Natural killer cell treated with Interleukin-12 subunit alpha and Interleukin-12 subunit beta and Interleukin-15 and Interleukin-18, amount 100 ng/mL, for 72 hours (primary cell): ENCODE measurements around the gene WNT11. TPM values are rescaled to one million over a fixed set of nuclear protein-coding genes. Genes with fewer than 3 reads are reported as not detected.

Experiments
- ATAC-seq, 2 donors: fragments of 150-1000 bp; cut with Tn5 transposase in 1 of 2; sonication (Bioruptor Pico), chemical (Tn5 transposase) in 1 of 2; 2 replicates each; pipeline ENCODE4 v1.10.0; 2021
- DNase-seq: peaks from one replicate; pipeline ENCODE4 v3.0.0; 2022; ENCODE audit warnings: low spot score
- H3K27ac Mint-ChIP-seq, 2 donors: 1 replicate in 1 of 2; 2 replicates in 1 of 2; pipeline ENCODE4 v1.8.0; 2022; ENCODE audit warnings: mixed read lengths in 2 of 2, mild to moderate bottlenecking in 1 of 2, moderate library complexity in 1 of 2
- H3K27me3 Mint-ChIP-seq, 2 donors: 1 replicate in 1 of 2; 2 replicates in 1 of 2; pipeline ENCODE4 v1.8.0; 2022; ENCODE audit warnings: mixed read lengths in 2 of 2
- H3K36me3 Mint-ChIP-seq: one replicate; pipeline ENCODE4 v1.8.0; 2022; ENCODE audit warnings: mixed read lengths
- H3K4me1 Mint-ChIP-seq, 2 donors: 1 replicate in 1 of 2; 2 replicates in 1 of 2; pipeline ENCODE4 v1.8.0; 2022; ENCODE audit warnings: low read depth in 2 of 2, mixed read lengths in 2 of 2, mild to moderate bottlenecking in 1 of 2
- H3K4me3 Mint-ChIP-seq: one replicate; pipeline ENCODE4 v1.8.0; 2022; ENCODE audit warnings: mixed read lengths
- H3K9me3 Mint-ChIP-seq: 2 replicates; pipeline ENCODE4 v1.8.0; 2022; ENCODE audit warnings: mixed read lengths
- total RNA-seq, 2 donors: library from RNA; stranded (reverse); gene quantifications; one replicate each; pipeline ENCODE4 v1.2.3, GENCODE V29; 2022

The WNT11 gene
- total RNA-seq, result 1 to 10 TPM in 1 of 2 donors, under 1 TPM in 1; 0.57 to 1.7 TPM

- Mint-ChIP-seq H3K4me3 (peak within 1 kb of the TSS; percentile 86), H3K36me3 (no peaks in the 10 kb centered on the region), H3K27ac (peak within 1 kb of the TSS in 1 of 2 donors; percentile 59), H3K9me3 (no peaks in the 10 kb centered on the region), H3K4me1 (peaks cover 15 to 18% of the 10 kb centered on the region in 2 donors), H3K27me3 (peaks cover 26 to 28% of the 10 kb centered on the region in 2 donors)
- ATAC-seq (peak; percentile 36 to 59), DNase-seq (peak; percentile 66)
These were observed at the start of gene WNT11 for GRCh38 chr11:76206327-76207081. Gene WNT11, minus strand, starts transcription at chr11:76206502. Its CDS starts 95 bp downstream, at chr11:76206407.

- DNase-seq (no peak), ATAC-seq (no peak)
- no peak overlapping the region for H3K4me3 Mint-ChIP-seq
- no peaks in the 10 kb centered on the region for H3K36me3 Mint-ChIP-seq
- peaks cover 0 to 2% of the 10 kb centered on the region in 2 donors for H3K4me1 Mint-ChIP-seq
- no peaks in the 10 kb centered on the region for H3K9me3 Mint-ChIP-seq
- H3K27ac Mint-ChIP-seq, result no peak overlapping the region
- peaks cover 6 to 7% of the 10 kb centered on the region in 2 donors for H3K27me3 Mint-ChIP-seq
These were observed 47.1 kb upstream of the WNT11 start for GRCh38 chr11:76253416-76253815.

GRCh38 chr11:76252631-76253070 is 46.3 kb upstream of the WNT11 start:
- no peak overlapping the region for H3K27ac Mint-ChIP-seq
- H3K27me3 Mint-ChIP-seq, result peaks cover 7 to 8% of the 10 kb centered on the region in 2 donors
- peaks cover 0 to 2% of the 10 kb centered on the region in 2 donors for H3K4me1 Mint-ChIP-seq
- no peaks in the 10 kb centered on the region for H3K9me3 Mint-ChIP-seq
- DNase-seq (no peak), ATAC-seq (no peak)
- H3K4me3 Mint-ChIP-seq, result no peak overlapping the region
- H3K36me3 Mint-ChIP-seq, result no peaks in the 10 kb centered on the region

GRCh38 chr11:76251576-76251975 is 45.3 kb upstream of the WNT11 start:
- no peak overlapping the region for H3K4me3 Mint-ChIP-seq
- peaks cover 7 to 8% of the 10 kb centered on the region in 2 donors for H3K27me3 Mint-ChIP-seq
- no peak overlapping the region for H3K27ac Mint-ChIP-seq

GRCh38 chr11:76251226-76251575 is 44.9 kb upstream of the WNT11 start:
- H3K4me3 Mint-ChIP-seq, result no peak overlapping the region

More at GRCh38 chr11:76251576-76251975, 45.3 kb upstream of the WNT11 start:
- Mint-ChIP-seq H3K9me3 (no peaks in the 10 kb centered on the region), H3K36me3 (no peaks in the 10 kb centered on the region), H3K4me1 (peaks cover 0 to 2% of the 10 kb centered on the region in 2 donors)
- DNase-seq (no peak), ATAC-seq (no peak)

GRCh38 chr11:76250520-76251225 is 44.4 kb upstream of the WNT11 start:
- peaks cover 0 to 2% of the 10 kb centered on the region in 2 donors for H3K4me1 Mint-ChIP-seq
- no peaks in the 10 kb centered on the region for H3K36me3 Mint-ChIP-seq
- H3K9me3 Mint-ChIP-seq, result no peaks in the 10 kb centered on the region
- peaks cover 7 to 8% of the 10 kb centered on the region in 2 donors for H3K27me3 Mint-ChIP-seq
- H3K27ac Mint-ChIP-seq, result no peak overlapping the region
- DNase-seq, result no peak
- no peak overlapping the region for H3K4me3 Mint-ChIP-seq
- ATAC-seq, result no peak

More at GRCh38 chr11:76251226-76251575, 44.9 kb upstream of the WNT11 start:
- Mint-ChIP-seq H3K4me1 (peaks cover 0 to 2% of the 10 kb centered on the region in 2 donors), H3K27me3 (peaks cover 7 to 8% of the 10 kb centered on the region in 2 donors), H3K27ac (no peak overlapping the region), H3K9me3 (no peaks in the 10 kb centered on the region), H3K36me3 (no peaks in the 10 kb centered on the region)
- DNase-seq (no peak), ATAC-seq (no peak)

- DNase-seq, result no peak
- Mint-ChIP-seq H3K4me1 (peaks cover 0 to 2% of the 10 kb centered on the region in 2 donors), H3K27me3 (peaks cover 7 to 8% of the 10 kb centered on the region in 2 donors), H3K9me3 (no peaks in the 10 kb centered on the region), H3K4me3 (no peak overlapping the region), H3K36me3 (no peaks in the 10 kb centered on the region), H3K27ac (no peak overlapping the region)
- ATAC-seq, result no peak
These were observed 43.0 kb upstream of the WNT11 start for GRCh38 chr11:76249195-76249741.

- Mint-ChIP-seq H3K27me3 (peaks cover 5 to 8% of the 10 kb centered on the region in 2 donors), H3K4me3 (no peak overlapping the region), H3K27ac (no peak overlapping the region), H3K36me3 (no peaks in the 10 kb centered on the region), H3K4me1 (no peaks in the 10 kb centered on the region), H3K9me3 (no peaks in the 10 kb centered on the region)
- no peak for ATAC-seq
- no peak for DNase-seq
These were observed 41.9 kb upstream of the WNT11 start for GRCh38 chr11:76248210-76248609.

- ATAC-seq (no peak), DNase-seq (no peak)
- H3K9me3 Mint-ChIP-seq, result no peaks in the 10 kb centered on the region
- H3K4me3 Mint-ChIP-seq, result no peak overlapping the region
- no peaks in the 10 kb centered on the region for H3K4me1 Mint-ChIP-seq
- no peak overlapping the region for H3K27ac Mint-ChIP-seq
- no peaks in the 10 kb centered on the region for H3K36me3 Mint-ChIP-seq
- peaks cover 0 to 5% of the 10 kb centered on the region in 2 donors for H3K27me3 Mint-ChIP-seq
These were observed 40.8 kb upstream of the WNT11 start for GRCh38 chr11:76247091-76247490.

GRCh38 chr11:76246271-76246933 is 40.1 kb upstream of the WNT11 start:
- no peak for DNase-seq
- Mint-ChIP-seq H3K27me3 (peaks cover 0 to 2% of the 10 kb centered on the region in 2 donors), H3K36me3 (no peaks in the 10 kb centered on the region), H3K9me3 (no peaks in the 10 kb centered on the region), H3K4me1 (no peaks in the 10 kb centered on the region), H3K4me3 (no peak overlapping the region), H3K27ac (no peak overlapping the region)
- no peak for ATAC-seq

- H3K9me3 Mint-ChIP-seq, result no peaks in the 10 kb centered on the region
- peaks cover under 1 to 2% of the 10 kb centered on the region in 2 donors for H3K27me3 Mint-ChIP-seq
- H3K4me1 Mint-ChIP-seq, result no peaks in the 10 kb centered on the region
- H3K36me3 Mint-ChIP-seq, result no peaks in the 10 kb centered on the region
- H3K27ac Mint-ChIP-seq, result no peak overlapping the region
- ATAC-seq (no peak), DNase-seq (no peak)
- no peak overlapping the region for H3K4me3 Mint-ChIP-seq
These were observed 39.4 kb upstream of the WNT11 start for GRCh38 chr11:76245720-76246119.

GRCh38 chr11:76244316-76244851 is 38.1 kb upstream of the WNT11 start:
- DNase-seq (no peak), ATAC-seq (no peak)
- no peaks in the 10 kb centered on the region for H3K4me1 Mint-ChIP-seq
- no peak overlapping the region for H3K27ac Mint-ChIP-seq
- peaks cover 5 to 6% of the 10 kb centered on the region in 2 donors for H3K27me3 Mint-ChIP-seq
- H3K36me3 Mint-ChIP-seq, result no peaks in the 10 kb centered on the region
- H3K9me3 Mint-ChIP-seq, result no peaks in the 10 kb centered on the region
- H3K4me3 Mint-ChIP-seq, result no peak overlapping the region

GRCh38 chr11:76243957-76244285 is 37.6 kb upstream of the WNT11 start:
- no peaks in the 10 kb centered on the region for H3K4me1 Mint-ChIP-seq
- H3K27ac Mint-ChIP-seq, result no peak overlapping the region
- H3K36me3 Mint-ChIP-seq, result no peaks in the 10 kb centered on the region
- ATAC-seq (no peak), DNase-seq (no peak)
- no peaks in the 10 kb centered on the region for H3K9me3 Mint-ChIP-seq
- H3K27me3 Mint-ChIP-seq, result peaks cover 5 to 6% of the 10 kb centered on the region in 2 donors
- no peak overlapping the region for H3K4me3 Mint-ChIP-seq
